IMR-90 (cell line): ENCODE data around the gene ITGA4. TPM values are rescaled to one million over a fixed set of nuclear protein-coding genes. Genes with fewer than 3 reads are reported as not detected.

ENCODE experiments used
- ATAC-seq: fragments of 200-7000 bp; cut with Tn5 transposase; 2 replicates; pipeline ENCODE4 v1.9.1; 2020; ENCODE audit warnings: low read depth, mild to moderate bottlenecking, moderate library complexity
- BruUV-seq: library from RNA; stranded (reverse); fragments of 400-500 nt; replicated peaks from 2 replicates; lab custom pipeline; 2021; lab: Mats Ljungman, UMichigan
- CTCF ChIA-PET: fragments of 300-600 bp; formaldehyde crosslinking; extraction: SDS; loops from one replicate; lab custom pipeline; 2021; ENCODE audit warnings: antibody characterized with exemption; lab: Yijun Ruan, JAX
- POLR2A ChIA-PET: fragments of 300-600 bp; sonication (Branson Sonifier 250); formaldehyde crosslinking; loops from one replicate; lab custom pipeline; 2022; ENCODE audit warnings: antibody characterized with exemption; ENCODE audit not compliant: unreplicated experiment; lab: Charles Lee
- DNase-seq: peaks from one replicate; pipeline ENCODE4 v3.0.0; 2013
- H2AFZ ChIP-seq: replicated peaks from 2 replicates; pipeline ENCODE3; 2013; ENCODE audit warnings: low read length, mild to moderate bottlenecking; ENCODE audit not compliant: poor library complexity
- H2AK5ac ChIP-seq: 2 replicates; pipeline ENCODE4 v1.6.1; 2013; ENCODE audit warnings: low read depth, low read length, inconsistent platforms
- H2AK9ac ChIP-seq: replicated peaks from 2 replicates; pipeline ENCODE3; 2013; ENCODE audit warnings: mild to moderate bottlenecking, low read depth, low read length, moderate library complexity; ENCODE audit not compliant: poor library complexity
- H2BK120ac ChIP-seq: 2 replicates; pipeline ENCODE4 v1.6.1; 2013; ENCODE audit warnings: low read depth, low read length, inconsistent platforms
- H2BK15ac ChIP-seq: 3 replicates; pipeline ENCODE4 v1.6.1; 2013; ENCODE audit warnings: low read depth, low read length, inconsistent platforms
- H2BK20ac ChIP-seq: 2 replicates; pipeline ENCODE4 v1.6.1; 2013; ENCODE audit warnings: low read depth, mild to moderate bottlenecking, inconsistent platforms, low read length, moderate library complexity
- H2BK5ac ChIP-seq: 2 replicates; pipeline ENCODE4 v1.6.1; 2013; ENCODE audit warnings: mild to moderate bottlenecking, low read depth, low read length, inconsistent platforms; ENCODE audit not compliant: poor library complexity, severe bottlenecking
- H3K14ac ChIP-seq: replicated peaks from 2 replicates; pipeline ENCODE4 v1.6.1; 2013; ENCODE audit warnings: low read depth, low read length, inconsistent platforms
- H3K18ac ChIP-seq: 2 replicates; pipeline ENCODE4 v1.6.1; 2013; ENCODE audit warnings: low read depth, low read length, control low read depth
- H3K23ac ChIP-seq: 2 replicates; pipeline ENCODE4 v1.6.1; 2013; ENCODE audit warnings: low read depth, low read length, inconsistent platforms
- H3K27ac ChIP-seq: 2 replicates; pipeline ENCODE4 v1.5.1; 2013; ENCODE audit warnings: mild to moderate bottlenecking, control low read depth, low read length; ENCODE audit not compliant: insufficient read depth
- H3K27me3 ChIP-seq: 2 replicates; pipeline ENCODE4 v1.6.1; 2013; ENCODE audit warnings: low read length; ENCODE audit not compliant: control insufficient read depth, insufficient read depth
- H3K36me3 ChIP-seq: 2 replicates; pipeline ENCODE4 v1.6.1; 2013; ENCODE audit warnings: low read length, mixed read lengths; ENCODE audit not compliant: control insufficient read depth, insufficient read depth
- H3K4ac ChIP-seq: 2 replicates; pipeline ENCODE4 v1.6.1; 2013; ENCODE audit warnings: low read depth, low read length, inconsistent platforms
- H3K4me1 ChIP-seq: 2 replicates; pipeline ENCODE4 v1.6.1; 2013; ENCODE audit warnings: low read length, mixed read lengths; ENCODE audit not compliant: control insufficient read depth, insufficient read depth
- H3K4me2 ChIP-seq: 2 replicates; pipeline ENCODE4 v1.6.1; 2013; ENCODE audit warnings: low read depth, mild to moderate bottlenecking, control low read depth, low read length, moderate library complexity
- H3K4me3 ChIP-seq: 2 replicates; pipeline ENCODE4 v1.5.1; 2013; ENCODE audit warnings: low read depth, mild to moderate bottlenecking, control low read depth, low read length, moderate library complexity; ENCODE audit not compliant: insufficient read depth
- H3K56ac ChIP-seq: 2 replicates; pipeline ENCODE4 v1.6.1; 2013; ENCODE audit warnings: low read length, inconsistent platforms; ENCODE audit not compliant: insufficient read depth; ENCODE audit errors: extremely low read depth
- H3K79me1 ChIP-seq, 2 experiments: 2 replicates each; pipeline ENCODE4 v1.6.1; 2013; ENCODE audit warnings: low read length in 2 of 2, inconsistent platforms in 1 of 2, low read depth in 1 of 2
- H3K9ac ChIP-seq: 2 replicates; pipeline ENCODE4 v1.6.1; 2013; ENCODE audit warnings: low read depth, low read length, control low read depth
- H3K9me1 ChIP-seq: 2 replicates; pipeline ENCODE4 v1.6.1; 2013; ENCODE audit warnings: low read length, inconsistent platforms; ENCODE audit not compliant: insufficient read depth
- H3K9me3 ChIP-seq: 2 replicates; pipeline ENCODE4 v1.6.1; 2013; ENCODE audit warnings: low read length; ENCODE audit not compliant: control insufficient read depth, insufficient read depth
- H4K20me1 ChIP-seq: 2 replicates; pipeline ENCODE4 v1.6.1; 2013; ENCODE audit warnings: low read length, inconsistent platforms; ENCODE audit not compliant: insufficient read depth
- H4K5ac ChIP-seq: 2 replicates; pipeline ENCODE4 v1.6.1; 2013; ENCODE audit warnings: mild to moderate bottlenecking, low read depth, low read length, control low read depth
- H4K8ac ChIP-seq, 2 experiments: 2 replicates each; pipeline ENCODE4 v1.6.1; 2013; ENCODE audit warnings: low read depth in 2 of 2, low read length in 2 of 2, control low read depth in 1 of 2, inconsistent platforms in 1 of 2
- H4K91ac ChIP-seq: 2 replicates; pipeline ENCODE4 v1.6.1; 2013; ENCODE audit warnings: low read depth, low read length, inconsistent platforms; ENCODE audit not compliant: insufficient read depth
- BHLHE40 ChIP-seq: fragments of 150-350 bp; IDR thresholded peaks from 2 replicates; pipeline ENCODE4 v1.6.1; 2016; ENCODE audit warnings: mild to moderate bottlenecking, low read depth, low read length
- CEBPB ChIP-seq: IDR thresholded peaks from 2 replicates; pipeline ENCODE4 v1.6.1; 2012; ENCODE audit warnings: low read depth, low read length, improper control_type of control experiment
- CHD1 ChIP-seq: IDR thresholded peaks from 2 replicates; pipeline ENCODE4 v1.6.1; 2012; ENCODE audit warnings: low read depth, low read length, improper control_type of control experiment
- CTCF ChIP-seq: conservative IDR thresholded peaks from 2 replicates; pipeline ENCODE4 v1.5.1; 2012; ENCODE audit warnings: mild to moderate bottlenecking, low read depth, low read length, improper control_type of control experiment
- ELK1 ChIP-seq: fragments of 150-350 bp; IDR thresholded peaks from 2 replicates; pipeline ENCODE4 v1.6.1; 2016; ENCODE audit warnings: low read depth, mild to moderate bottlenecking, low read length, moderate library complexity, borderline replicate concordance
- FOS ChIP-seq: fragments of 150-350 bp; IDR thresholded peaks from 2 replicates; pipeline ENCODE4 v1.6.1; 2016; ENCODE audit warnings: low read depth, low read length
- MAFK ChIP-seq: IDR thresholded peaks from 2 replicates; pipeline ENCODE4 v1.6.1; 2012; ENCODE audit warnings: low read depth, low read length, improper control_type of control experiment
- MAZ ChIP-seq: IDR thresholded peaks from 2 replicates; pipeline ENCODE4 v1.6.1; 2012; ENCODE audit warnings: low read depth, mild to moderate bottlenecking, low read length, improper control_type of control experiment, moderate library complexity, borderline replicate concordance
- MXI1 ChIP-seq: IDR thresholded peaks from 2 replicates; pipeline ENCODE4 v1.6.1; 2012; ENCODE audit warnings: low read depth, mild to moderate bottlenecking, low read length, moderate library complexity, borderline replicate concordance
- NFE2L2 ChIP-seq: fragments of 150-350 bp; IDR thresholded peaks from 2 replicates; pipeline ENCODE4 v1.6.1; 2016; ENCODE audit warnings: low read depth, mild to moderate bottlenecking, low read length
- POLR2A ChIP-seq: IDR thresholded peaks from 2 replicates; pipeline ENCODE4 v1.6.1; 2012; ENCODE audit warnings: mild to moderate bottlenecking, low read depth, low read length
- RAD21 ChIP-seq: IDR thresholded peaks from 2 replicates; pipeline ENCODE4 v1.6.1; 2012; ENCODE audit warnings: low read length, improper control_type of control experiment
- RCOR1 ChIP-seq: IDR thresholded peaks from 2 replicates; pipeline ENCODE4 v1.6.1; 2012; ENCODE audit warnings: mild to moderate bottlenecking, low read length, improper control_type of control experiment; ENCODE audit not compliant: insufficient replicate concordance
- RFX5 ChIP-seq: IDR thresholded peaks from 2 replicates; pipeline ENCODE4 v1.8.0; 2012; ENCODE audit warnings: low read depth, mild to moderate bottlenecking, low read length, moderate library complexity
- SMC3 ChIP-seq: fragments of 150-350 bp; IDR thresholded peaks from 2 replicates; pipeline ENCODE4 v1.6.1; 2016; ENCODE audit warnings: low read depth, mild to moderate bottlenecking, antibody characterized with exemption, low read length, moderate library complexity
- USF2 ChIP-seq: fragments of 150-350 bp; IDR thresholded peaks from 2 replicates; pipeline ENCODE4 v1.6.1; 2017; ENCODE audit warnings: mild to moderate bottlenecking, antibody characterized with exemption, low read length, low read depth
- WGBS, 2 experiments: methylation state at CpG; one replicate each; pipeline versions ENCODE4 v1.1.5 to v1.1.7; 2013; ENCODE audit warnings: missing lambda C conversion rate in 2 of 2; ENCODE audit not compliant: insufficient read length in 1 of 2; ENCODE audit errors: extremely low coverage in 2 of 2; 5-methylcytosine and 5-hydroxymethylcytosine counted together
- dilution Hi-C: fragments of 300-500 bp; cut with HindIII; formaldehyde crosslinking; loops from one replicate; pipeline ENCODE4 v1.14.3; 2018; ENCODE audit warnings: low sequenced_read_pairs; ENCODE audit not compliant: unreplicated experiment
- in situ Hi-C: fragments of 300-500 bp; cut with MboI; formaldehyde crosslinking; loops from 3 replicates; pipeline ENCODE4 v1.14.3; 2019; ENCODE audit warnings: low sequenced_read_pairs, inconsistent platforms, mixed read lengths
- intact Hi-C: fragments of 100-400 bp; cut with micrococcal nuclease; formaldehyde crosslinking; loops from 2 replicates; pipeline ENCODE4 v1.10.0; 2022
- polyA plus RNA-seq, 3 experiments: library from polyadenylated mRNA; depleted of rRNA; stranded (reverse); fragments of >200 nt; gene quantifications; 2 replicates each; pipeline ENCODE4 v1.2.3, GENCODE V29; 2012; ENCODE audit warnings: low replicate concordance in 1 of 3
- total RNA-seq: library from RNA; depleted of rRNA; stranded (reverse); fragments of >200 nt; gene quantifications from 2 replicates; pipeline ENCODE4 v1.2.3, GENCODE V29; 2012

Gene ITGA4
- total and polyA plus RNA-seq, 2 of the 4 experiments (the other 2 are of a cell fraction), result 6.9 to 13.6 TPM

- Histone ChIP-seq H2BK5ac (no peak overlapping the region), H3K14ac (no peak overlapping the region), H4K8ac (no peak overlapping the region), H3K4ac (no peak overlapping the region), H4K5ac (no peak overlapping the region), H3K27ac (no peak overlapping the region), H4K20me1 (no peaks in the 10 kb centered on the region), H2AK9ac (no peak overlapping the region), H3K79me1 (no peaks in the 10 kb centered on the region), H2AFZ (no peak overlapping the region), H2AK5ac (no peak overlapping the region), H3K36me3 (no peaks in the 10 kb centered on the region), H2BK120ac (no peak overlapping the region), H3K9me3 (no peaks in the 10 kb centered on the region), H3K9me1 (no peaks in the 10 kb centered on the region), H3K4me3 (no peak overlapping the region), H3K23ac (no peak overlapping the region), H3K4me2 (no peak overlapping the region), H4K91ac (no peak overlapping the region), H2BK20ac (no peak overlapping the region), H3K27me3 (peaks cover 9% of the 10 kb centered on the region), H3K4me1 (no peaks in the 10 kb centered on the region), H3K9ac (no peak overlapping the region), H3K18ac (no peak overlapping the region), H2BK15ac (no peak overlapping the region), H3K56ac (no peak overlapping the region)
- ChIA-PET POLR2A (no interaction called here), CTCF (interaction anchor here (0.6 kb wide), 1 partner anchor 131 kb away, joined by 3 read pairs; no protein-coding TSS in a partner anchor)
- no TSS peak for BruUV-seq
- no peak for ATAC-seq
- no peak for DNase-seq
- WGBS, 2 experiments, result no CpG with 5 or more reads among the region's 5 CpGs
- dilution Hi-C loops, result no loop called here
- TF ChIP-seq SMC3 (no peak), FOS (no peak), MAZ (no peak), CHD1 (no peak), ELK1 (no peak), BHLHE40 (no peak), MAFK (no peak), MXI1 (no peak), RAD21 (no peak), POLR2A (no peak), RCOR1 (no peak), USF2 (no peak), CEBPB (no peak), CTCF (no peak), RFX5 (no peak), NFE2L2 (no peak)
- in situ Hi-C loops, result loop anchor here (5.0 to 25.0 kb wide), 2 partner anchors 141 to 561 kb away; no protein-coding TSS in a partner anchor
- intact Hi-C loops, result loop anchor here (5.0 kb wide), 1 partner anchor 1076 kb away; no protein-coding TSS in a partner anchor
These were observed 119.2 kb downstream of the ITGA4 start for GRCh38 chr2:181576431-181576830.
